Stomach (tissue), 4 donors: ENCODE measurements around the gene GNG7.

Experiments used
- EP300 ChIP-seq: sonication (generic); formaldehyde crosslinking; IDR thresholded peaks from one replicate; pipeline ENCODE4 v1.6.1; 2017; ENCODE audit warnings: antibody characterized with exemption
- POLR2A ChIP-seq, 4 donors: fragments of 450-650 bp; IDR thresholded peaks; one replicate each; pipeline ENCODE4 v1.6.1; 2016; ENCODE audit warnings: antibody characterized with exemption in 4 of 4, control low read depth in 2 of 4, mild to moderate bottlenecking in 1 of 4, moderate library complexity in 1 of 4
- TF ChIP-seq, protein P1 (sequence below), 7 experiments: fragments of 450-650 bp in 4 of 7; fragments of 200-600 bp in 3 of 7; sonication (generic) in 3 of 7; IDR thresholded peaks; one replicate each; pipeline ENCODE4 v1.5.1; 2016 to 2019; ENCODE audit warnings: antibody characterized with exemption in 7 of 7, control low read depth in 2 of 7, mild to moderate bottlenecking in 1 of 7

DNA sequence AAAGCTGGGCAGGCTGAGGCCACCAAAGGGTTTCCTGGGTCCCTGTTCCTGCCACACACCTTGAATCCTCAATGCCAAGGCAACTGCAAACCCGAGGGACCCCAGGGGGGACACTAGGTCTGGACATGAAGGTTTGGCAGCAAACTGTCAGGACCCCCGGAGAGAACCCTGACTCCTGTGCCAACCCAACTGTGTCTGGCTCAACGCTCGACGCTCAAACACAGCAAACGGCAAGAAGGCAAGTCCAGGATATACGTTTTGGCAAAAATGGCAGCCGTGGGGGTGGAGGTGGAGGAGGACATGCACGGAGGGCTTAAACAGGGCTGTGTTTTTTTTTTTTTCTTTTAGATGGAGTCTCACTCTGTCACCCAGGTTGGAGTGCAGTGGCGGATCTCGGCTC is 153.5 kb downstream of the GNG7 start:
- TF ChIP-seq, protein P1, sequence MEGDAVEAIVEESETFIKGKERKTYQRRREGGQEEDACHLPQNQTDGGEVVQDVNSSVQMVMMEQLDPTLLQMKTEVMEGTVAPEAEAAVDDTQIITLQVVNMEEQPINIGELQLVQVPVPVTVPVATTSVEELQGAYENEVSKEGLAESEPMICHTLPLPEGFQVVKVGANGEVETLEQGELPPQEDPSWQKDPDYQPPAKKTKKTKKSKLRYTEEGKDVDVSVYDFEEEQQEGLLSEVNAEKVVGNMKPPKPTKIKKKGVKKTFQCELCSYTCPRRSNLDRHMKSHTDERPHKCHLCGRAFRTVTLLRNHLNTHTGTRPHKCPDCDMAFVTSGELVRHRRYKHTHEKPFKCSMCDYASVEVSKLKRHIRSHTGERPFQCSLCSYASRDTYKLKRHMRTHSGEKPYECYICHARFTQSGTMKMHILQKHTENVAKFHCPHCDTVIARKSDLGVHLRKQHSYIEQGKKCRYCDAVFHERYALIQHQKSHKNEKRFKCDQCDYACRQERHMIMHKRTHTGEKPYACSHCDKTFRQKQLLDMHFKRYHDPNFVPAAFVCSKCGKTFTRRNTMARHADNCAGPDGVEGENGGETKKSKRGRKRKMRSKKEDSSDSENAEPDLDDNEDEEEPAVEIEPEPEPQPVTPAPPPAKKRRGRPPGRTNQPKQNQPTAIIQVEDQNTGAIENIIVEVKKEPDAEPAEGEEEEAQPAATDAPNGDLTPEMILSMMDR (IDR thresholded peaks at IDR 0.05), result no peak
- TF ChIP-seq EP300 (no peak), POLR2A (IDR thresholded peaks at IDR 0.05) (no peak)
